HG03354 (cell line): Measurements from ENCODE around the gene S1PR5.
"Not testable (repeated sequence)": the region's sequence is repeated elsewhere in the genome, so short reads cannot be mapped to it uniquely, and the experiment has no call there.

Experiments used
- ATAC-seq: cut with Tn5 transposase; IDR thresholded peaks from one replicate; pipeline ENCODE4 v1.9.1; 2021; ENCODE audit warnings: mild to moderate bottlenecking; ENCODE audit not compliant: unreplicated experiment, poor library complexity, severe bottlenecking

Gene S1PR5, protein sequence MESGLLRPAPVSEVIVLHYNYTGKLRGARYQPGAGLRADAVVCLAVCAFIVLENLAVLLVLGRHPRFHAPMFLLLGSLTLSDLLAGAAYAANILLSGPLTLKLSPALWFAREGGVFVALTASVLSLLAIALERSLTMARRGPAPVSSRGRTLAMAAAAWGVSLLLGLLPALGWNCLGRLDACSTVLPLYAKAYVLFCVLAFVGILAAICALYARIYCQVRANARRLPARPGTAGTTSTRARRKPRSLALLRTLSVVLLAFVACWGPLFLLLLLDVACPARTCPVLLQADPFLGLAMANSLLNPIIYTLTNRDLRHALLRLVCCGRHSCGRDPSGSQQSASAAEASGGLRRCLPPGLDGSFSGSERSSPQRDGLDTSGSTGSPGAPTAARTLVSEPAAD

DNA sequence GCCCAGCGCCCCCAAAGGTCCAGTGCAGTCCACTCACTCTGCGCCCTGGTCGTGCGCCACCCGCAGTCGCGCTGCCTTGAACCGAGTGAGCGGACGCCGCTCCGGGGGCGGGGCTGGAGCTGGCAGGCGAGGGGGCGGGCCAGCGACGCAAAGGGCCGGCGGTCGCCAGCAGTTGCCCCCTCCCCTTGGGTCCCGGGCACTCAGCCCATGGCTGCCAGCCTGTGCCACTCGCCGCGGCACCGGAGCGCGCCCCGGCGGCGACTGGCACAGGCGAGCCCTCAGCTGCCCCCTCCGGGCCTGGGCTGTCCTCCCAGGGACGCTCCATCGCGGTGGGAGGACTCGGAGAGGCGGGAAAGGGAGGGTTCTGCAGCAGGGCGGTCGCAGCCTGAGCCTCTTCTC is at the start of gene S1PR5:
S1PR5 (minus strand) TSS at position 87 of the 399 bp plus-strand sequence. CDS start 2,436 bp downstream, outside the sequence.
- ATAC-seq, result no peak

DNA sequence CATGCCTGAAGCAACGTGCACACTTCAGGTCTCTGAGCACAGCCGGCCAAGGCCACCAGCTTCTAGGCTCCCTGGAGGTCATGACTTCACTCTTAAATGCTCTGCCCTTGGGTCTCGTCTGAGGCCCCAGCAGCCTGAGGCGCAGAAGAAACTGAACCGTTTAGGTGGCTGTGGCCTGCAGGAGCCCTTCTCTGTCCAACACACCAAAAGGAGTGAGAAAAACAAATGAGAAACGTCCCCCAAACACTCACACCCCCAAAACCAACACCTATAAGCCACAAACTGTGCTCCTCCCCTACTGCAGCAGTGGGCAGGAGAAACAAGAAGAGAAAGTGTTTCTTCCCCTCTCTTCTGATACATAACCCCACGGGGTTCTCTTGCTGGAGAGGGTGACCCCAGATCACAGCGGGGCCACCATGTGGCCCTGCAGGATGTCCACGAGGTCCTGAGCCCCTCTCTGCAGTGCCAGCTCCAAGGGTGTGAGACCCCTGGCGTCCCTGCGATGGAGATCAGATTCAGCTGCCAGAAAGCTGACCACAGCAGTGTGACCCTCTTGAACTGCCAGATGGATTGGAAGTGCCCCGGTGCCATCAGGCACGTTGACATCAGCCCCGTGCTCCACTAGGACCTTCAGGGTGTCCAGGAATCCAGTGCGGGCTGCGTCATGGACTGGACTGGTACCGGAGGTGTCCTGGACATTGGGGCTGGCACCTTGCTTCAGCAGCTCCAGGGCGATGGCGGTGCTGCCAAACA is 49.6 kb upstream of the S1PR5 start:
- no peak for ATAC-seq

DNA sequence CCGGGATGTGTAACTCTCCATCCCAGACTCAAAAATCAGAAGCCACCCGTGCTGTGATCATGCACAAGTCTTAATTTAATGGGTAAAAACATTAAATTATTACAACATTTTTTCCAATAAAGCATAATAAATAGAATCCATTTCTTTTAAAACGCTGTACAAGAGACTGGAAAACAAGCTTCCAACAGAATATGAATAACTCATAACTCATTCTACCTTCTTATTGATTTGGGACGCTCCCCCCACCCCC is 49.1 kb upstream of the S1PR5 start:
- ATAC-seq, result no peak

DNA sequence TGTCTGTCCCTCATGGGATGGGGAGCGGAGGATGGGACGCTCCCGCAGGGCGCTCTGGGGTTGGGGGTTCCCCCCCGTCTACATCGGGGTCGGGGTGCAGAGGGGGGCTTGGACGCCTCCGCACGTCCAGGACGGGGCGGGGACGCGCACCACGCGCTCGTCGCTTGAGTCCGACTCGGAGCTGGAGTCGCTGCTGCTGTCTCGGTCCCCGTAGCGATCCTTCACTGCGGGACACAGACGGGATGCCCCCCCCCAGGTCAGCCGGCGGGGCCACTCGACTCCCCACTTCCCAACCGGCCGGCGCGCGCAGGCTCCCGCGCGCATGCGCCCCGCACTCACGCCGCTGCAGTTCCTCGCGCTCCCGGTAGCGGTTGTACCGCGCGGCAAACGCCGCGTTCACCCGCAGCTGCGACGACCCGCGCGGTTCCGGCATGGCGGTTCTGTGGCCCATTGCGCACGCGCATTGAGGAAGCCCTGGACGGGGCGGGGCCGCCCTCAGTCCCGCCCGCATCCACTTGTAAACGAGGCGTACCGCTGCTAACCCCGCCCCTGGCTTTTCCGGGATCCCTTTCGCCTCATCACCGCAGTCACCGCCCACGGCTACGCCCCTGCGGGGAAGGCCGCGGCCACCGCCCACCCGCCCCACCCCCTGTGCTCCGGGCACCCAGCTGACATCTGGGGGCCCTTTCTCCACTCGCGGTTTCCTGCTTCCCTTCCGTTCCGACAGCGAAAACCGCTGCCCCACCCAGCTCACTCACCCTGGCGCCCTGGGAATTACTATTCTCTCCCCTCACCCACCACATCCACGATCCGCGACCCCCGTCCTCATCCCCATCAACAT is 48.5 kb upstream of the S1PR5 start, which contains the start of gene KRI1:
KRI1 (minus strand) TSS at position 444 of the 841 bp plus-strand sequence; CDS start at position 433, 11 bp downstream.
- ATAC-seq, result peak; percentile 49

DNA sequence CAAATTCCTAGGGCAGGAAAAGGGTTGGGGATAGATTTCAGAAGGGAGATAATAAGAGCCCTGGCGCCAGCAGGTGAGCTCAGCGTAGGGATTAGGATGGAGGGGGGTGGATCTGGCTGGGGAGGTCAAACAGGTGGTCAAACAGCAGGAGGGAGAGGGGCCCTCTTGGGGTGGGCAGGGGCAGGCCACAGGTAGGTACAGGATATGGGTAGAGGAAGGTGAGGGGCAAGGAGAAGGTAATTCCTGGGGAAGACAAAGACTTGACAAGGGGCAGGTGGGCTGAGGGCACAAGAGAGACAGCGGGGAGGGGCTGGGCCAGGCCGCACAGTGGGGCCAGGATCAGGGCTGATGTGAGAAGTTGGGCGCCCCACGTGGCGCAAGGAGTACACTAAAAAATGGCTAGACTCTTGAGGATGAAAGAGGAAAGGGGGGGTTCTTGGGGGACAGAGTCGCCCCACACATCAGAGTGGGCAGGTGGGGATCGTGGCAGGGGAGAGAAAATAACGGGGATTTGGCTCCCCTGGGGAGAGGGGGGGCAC is 47.9 kb upstream of the S1PR5 start:
- no peak for ATAC-seq

DNA sequence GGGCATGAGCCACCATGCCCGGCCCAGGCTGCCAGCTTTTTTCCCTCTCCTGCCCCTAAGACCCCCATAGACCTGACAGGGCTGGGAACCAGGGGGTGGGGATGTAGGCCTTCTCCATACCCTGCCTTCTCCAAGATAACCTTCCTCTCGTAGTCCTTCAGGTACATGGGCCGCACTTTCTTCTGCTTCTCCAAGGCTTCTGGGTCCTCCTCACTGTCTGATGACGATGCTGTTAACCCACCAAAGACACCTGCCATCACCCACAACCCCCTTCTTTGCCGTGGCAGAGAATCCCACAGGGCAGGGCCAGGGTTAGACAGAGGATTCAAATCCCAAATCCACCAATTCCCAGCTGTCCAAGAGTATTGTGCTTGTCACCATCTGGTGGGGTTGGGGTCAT is 45.4 kb upstream of the S1PR5 start:
- no peak for ATAC-seq

DNA sequence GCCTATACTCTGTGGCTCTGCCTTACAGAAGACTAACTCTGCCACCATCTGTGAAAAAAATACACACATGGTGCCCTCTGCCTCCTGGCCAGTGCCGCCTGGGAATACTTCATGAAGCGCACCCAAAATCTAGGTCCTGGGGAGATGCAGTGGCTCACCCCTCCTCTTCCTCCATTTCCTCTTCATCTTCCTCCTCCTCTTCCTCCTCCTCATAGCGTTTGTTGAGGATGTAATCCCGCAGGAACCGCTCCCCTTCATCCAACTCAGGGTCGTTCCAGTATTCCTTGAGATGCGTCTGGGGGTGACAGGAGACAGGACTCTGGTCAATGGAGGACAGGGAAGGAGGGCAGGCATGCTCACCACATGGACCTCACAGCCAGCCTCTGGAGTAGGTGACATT is 42.9 kb upstream of the S1PR5 start:
- no peak for ATAC-seq

DNA sequence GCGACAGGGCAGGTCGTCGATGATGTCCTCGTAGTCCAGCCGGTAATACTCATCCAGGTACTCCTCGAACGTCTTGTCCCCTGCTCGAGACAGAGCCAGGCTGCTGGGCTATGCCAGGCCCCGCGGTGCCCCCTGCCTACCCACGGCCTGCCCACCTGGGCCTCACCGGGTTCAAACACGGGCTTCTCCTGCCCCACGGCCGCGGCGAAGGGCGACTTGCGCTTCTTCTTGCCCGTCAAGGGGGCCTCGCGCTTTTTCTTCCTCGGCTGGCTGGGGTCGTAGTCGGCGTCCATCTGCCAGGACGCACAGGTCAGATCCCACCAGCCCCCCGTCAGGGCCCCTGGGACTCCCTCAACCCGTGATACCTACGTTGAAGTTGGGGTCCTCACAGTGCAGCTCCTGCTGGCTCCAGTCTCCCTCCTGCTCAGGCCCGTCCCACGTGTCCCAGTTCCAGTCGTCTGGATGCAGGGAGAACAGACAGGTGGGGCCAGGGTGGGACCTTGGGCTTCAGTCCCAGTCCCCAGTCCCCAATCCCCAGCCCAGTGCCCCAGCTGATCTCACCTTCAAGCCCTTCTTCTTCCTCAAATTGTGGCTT is 40.5 kb upstream of the S1PR5 start:
- ATAC-seq, result no peak

DNA sequence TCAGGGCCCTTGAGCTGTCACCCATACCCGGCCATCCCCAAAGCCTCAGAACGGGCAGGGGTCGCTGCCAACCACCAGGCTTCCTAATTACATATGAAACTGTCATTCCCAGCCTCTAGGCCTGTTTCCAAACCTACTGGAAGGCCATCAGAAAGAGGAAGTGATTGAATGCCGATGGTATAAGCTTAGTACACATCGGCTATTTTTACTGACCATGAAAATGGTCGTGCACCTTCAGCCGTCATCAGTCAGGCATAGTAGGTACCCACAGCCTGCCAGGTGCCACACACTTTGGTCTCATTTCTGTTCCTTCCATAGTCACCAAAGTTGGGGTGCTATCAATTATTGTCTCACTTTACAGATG is 38.3 kb upstream of the S1PR5 start:
- ATAC-seq, result no peak

DNA sequence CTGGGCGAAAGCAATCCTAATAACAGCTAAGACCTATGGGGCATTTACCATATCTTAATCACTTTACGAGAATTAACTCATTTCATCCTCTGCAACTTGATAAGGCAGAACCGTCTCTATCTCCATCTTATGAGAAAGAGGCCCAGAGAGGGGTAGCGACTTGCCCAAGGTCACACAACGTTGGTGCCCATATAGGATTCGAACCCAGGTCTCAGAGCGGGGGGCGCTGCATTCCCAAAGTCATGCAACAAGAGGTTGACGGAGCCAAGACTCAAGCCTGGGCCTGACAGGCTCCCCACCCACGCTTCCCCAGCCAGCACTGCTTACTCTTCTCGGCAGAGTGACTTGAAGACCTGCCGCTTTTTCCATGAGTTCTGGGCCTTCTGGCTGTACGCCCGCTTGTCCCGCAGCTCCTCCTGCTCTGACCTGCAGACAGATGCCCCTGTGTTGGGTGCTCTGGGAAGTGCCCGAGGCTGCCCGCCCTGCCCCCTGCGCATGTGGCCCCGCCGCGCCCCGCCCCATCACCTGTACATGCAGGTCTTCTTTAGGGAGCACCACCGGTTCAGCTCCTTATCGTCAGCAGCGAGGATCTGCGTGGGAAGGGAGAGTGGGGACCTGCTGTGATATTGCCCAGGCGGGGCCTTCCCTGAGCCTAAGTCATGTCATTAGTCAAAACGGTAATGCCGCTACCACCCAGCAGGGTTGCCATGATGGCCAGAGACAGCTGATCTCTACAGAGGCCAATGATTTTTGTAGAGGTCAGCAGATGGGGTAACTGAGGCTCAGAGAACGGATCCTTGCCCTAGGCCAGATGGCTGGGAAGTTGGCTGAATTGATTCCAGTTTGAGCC is 37.7 kb upstream of the S1PR5 start:
- no peak for ATAC-seq

DNA sequence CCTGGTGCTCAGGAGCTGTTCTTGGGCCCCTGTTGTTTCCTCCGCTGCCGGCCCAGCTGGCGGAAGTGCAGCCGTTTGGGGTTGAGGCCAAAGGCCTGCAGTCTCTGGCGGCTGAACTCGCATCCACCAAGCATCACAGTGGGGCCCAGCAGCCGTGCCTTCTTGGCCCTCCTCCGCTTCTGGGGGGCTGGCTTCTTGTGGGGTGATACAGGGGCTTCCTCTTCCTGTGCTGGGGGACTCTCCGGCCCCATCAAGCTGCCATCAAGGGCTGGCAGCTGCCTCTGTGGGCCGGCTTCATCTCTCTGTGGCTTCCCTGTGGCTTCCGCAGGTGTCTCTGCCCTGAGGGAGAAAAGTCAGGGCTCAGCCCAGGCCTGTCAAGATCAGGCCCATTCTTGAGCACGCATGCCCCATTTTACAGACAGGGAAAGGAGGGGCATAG is 36.7 kb upstream of the S1PR5 start:
- ATAC-seq, result peak; percentile 64

DNA sequence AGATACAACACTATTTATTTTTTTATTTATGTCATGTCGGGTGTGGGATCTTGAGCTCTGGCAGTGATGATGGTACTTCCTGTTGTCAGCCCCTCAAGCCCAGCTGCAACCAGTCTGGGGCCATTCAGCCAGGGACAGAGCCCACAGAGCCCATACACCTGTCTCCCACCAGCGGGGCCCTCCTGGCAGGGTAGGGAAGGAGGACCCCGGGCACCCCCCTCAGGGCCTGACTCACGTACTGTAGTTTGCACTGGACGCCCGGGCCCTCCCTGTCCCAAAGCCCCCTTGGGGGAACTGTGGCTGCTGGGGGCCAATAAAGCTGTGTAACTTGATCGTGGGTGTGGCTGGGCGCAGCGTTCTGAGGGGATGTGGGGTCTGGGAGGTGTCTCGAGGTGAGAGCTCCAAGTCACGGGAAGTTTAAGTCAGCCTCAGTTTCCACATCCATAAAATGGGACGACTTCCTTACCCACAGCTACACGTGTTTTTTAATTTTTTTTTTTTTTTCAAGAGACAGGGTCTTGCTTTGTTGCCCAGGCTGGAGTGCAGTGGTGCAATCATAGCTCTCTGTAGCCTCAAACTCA is 35.9 kb upstream of the S1PR5 start:
- no peak for ATAC-seq

DNA sequence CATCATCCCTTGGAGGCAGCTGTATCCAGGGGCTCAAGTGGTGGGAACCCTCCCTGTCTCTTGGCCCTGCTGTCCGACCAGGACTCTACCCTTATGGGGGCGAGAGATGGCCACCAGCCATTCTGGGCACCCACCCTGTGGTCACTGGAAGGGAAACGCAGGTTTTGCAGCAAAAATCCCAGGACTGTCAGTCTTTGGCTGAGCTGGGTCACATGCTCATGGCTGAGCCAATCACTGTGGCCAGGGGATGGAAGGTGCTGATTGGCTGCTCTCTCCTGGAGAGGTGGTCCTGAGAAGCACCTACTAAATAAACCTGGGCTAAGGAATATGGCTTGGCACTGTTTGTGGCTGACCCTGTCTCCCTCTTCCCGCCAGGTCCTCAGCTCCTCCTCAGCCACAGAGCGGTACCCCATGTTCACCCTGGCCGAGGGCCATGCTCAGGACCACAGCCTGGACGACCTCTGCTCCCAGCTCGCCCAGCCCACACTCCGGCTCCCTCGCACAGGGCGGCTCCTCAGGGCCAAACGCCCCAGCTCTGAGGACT is 35.3 kb upstream of the S1PR5 start:
- no peak for ATAC-seq

DNA sequence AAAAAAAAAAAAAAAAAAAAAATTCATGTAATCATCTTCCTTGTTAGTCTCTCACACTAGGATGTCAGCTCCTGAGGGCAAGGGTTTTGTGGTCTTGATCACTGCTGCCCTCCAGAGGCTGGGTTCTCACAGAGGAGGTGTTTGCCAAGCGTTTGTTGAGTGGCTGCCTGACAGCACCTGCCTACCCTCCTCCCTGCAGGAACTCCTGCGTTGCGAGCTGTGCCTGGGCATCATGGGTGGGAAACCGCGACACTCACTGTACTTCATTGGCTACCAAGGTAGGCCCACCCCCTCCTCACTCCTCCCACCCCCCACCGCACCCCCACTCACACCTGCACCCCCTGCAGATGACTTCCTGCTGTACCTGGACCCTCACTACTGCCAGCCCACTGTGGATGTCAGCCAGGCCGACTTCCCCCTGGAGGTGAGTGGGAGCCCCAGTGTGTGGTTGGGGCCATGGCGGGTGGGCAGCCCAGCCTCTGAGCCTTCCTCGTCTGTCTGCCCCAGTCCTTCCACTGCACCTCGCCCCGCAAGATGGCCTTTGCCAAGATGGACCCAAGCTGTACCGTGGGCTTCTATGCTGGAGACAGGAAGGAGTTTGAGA is 34.6 kb upstream of the S1PR5 start:
- no peak for ATAC-seq

DNA sequence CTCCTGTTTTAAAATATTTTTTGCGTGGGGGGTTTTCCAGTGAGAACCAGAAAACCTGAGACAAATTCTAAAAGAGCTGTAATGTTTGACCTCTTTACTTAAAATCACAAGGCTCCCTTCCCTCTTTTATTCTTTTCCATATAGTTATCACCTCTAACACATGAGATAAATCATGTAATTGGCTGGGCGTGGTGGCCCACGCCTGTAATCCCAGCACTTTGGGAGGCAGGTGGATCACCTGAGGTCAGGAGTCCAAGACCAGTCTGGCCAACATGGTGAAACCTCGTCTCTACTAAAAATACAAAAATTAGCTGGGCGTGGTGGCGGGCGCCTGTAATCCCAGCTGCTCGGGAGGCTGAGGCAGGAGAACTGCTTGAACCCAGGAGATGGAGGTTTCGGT is 33.8 kb upstream of the S1PR5 start:
- not testable (repeated sequence) for ATAC-seq

DNA sequence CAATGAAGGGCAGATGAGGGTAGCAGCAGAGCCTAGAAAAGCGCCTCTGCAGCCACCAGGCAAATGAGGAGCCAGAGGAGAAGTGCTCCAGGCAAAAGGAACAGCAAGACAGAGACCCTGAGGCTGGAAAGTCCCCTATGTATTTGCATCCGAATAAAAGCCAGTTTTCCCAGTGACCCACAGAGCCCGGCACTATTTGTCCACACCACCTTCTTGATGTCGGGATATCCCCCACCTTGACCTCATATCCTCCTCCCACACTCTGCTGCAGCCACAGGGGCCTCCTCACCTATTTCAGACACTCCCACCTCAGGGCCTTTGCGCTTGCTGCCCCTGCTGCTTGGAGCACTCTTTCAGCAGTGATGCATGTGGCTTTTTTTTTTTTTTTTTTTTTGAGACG is 33.1 kb upstream of the S1PR5 start:
- ATAC-seq, result no peak

DNA sequence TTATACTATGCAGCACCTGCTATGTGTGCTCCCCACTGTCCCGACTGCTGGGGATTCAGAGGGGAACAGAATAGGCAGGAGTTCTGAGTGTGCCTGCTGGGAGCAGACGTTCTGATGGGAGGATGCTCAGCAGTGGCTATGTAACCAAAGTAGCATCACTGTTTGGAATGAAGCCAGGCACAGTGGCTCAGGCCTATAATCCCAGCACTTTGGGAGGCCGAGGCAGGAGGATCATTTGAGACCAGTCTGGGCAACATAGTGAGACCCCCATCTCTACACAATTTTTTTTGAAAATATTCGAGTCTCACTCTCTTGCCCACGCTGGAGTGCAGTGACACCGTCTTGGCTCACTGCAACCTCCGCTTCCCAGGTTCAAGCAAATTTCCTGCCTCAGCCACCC is 32.5 kb upstream of the S1PR5 start:
- no peak for ATAC-seq

DNA sequence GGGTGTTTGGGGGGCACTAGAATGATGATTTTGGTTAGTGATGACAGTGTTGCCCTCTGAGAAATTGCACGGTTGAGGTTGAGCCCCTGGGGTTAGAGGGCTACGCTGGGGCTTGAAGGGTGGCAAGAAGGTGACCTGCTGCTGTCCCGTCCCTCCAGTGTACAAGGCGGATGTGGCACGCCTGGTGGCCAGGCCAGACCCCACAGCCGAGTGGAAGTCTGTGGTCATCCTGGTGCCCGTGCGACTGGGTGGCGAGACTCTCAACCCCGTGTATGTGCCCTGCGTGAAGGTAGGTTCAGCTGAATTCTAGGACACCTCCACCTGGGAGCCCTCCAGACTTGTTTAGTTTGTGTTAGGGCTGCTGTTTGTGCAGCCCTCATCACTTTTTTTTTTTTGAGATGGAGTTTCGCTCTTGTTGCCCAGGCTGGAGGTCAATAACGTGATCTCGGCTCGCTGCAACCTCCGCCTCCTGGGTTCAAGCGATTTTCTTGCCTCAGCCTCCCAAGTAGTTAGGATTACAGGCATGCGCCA is 31.6 kb upstream of the S1PR5 start:
- ATAC-seq, result no peak
